Measurements from ENCODE around the gene TMX2. TPM values are rescaled to one million over a fixed set of nuclear protein-coding genes. Genes with fewer than 3 reads are reported as not detected.

Gene TMX2
- total and polyA plus RNA-seq, 12 donors: 47.0 to 210 (median 91.9) TPM

DNA sequence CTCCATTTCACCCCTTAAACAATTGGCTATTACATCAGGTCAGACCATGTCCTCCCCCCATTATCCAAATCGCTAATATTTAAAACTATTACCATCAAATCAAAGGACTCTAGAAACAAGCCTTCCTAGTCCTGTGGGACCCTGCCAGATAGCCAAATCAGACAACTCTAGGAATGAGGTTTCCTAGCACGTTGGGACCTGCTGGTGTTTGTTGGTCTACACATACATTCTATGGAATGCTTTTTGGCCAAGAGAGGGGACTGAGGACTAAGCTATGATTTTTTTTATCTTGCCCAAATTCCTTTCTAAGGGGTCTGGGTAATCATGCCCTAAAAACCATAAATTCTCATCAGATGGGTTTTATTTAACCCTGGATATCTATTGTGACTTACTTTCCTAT lies 14.8 kb downstream of the TMX2 start:
- Histone ChIP-seq H3K36me3 (replicated peaks in 1 of 2) (no peaks in the 10 kb centered on the region), H3K4me1 (replicated peaks in 1 of 2) (peaks cover 0 to 6% of the 10 kb centered on the region in 2 donors), H3K4me3 (no peak overlapping the region), H3K27me3 (no peaks in the 10 kb centered on the region), H3K9me3 (replicated peaks in 1 of 3) (no peaks in the 10 kb centered on the region), H3K27ac (no peak overlapping the region)
- WGBS, 4 donors: 79 to 86% (median 83%) methylated on average over 2 of the region's 2 CpGs
- intact Hi-C loops (cut with DNase I): no loop called here
- DNase-seq: no peak
- TF ChIP-seq, protein P1, sequence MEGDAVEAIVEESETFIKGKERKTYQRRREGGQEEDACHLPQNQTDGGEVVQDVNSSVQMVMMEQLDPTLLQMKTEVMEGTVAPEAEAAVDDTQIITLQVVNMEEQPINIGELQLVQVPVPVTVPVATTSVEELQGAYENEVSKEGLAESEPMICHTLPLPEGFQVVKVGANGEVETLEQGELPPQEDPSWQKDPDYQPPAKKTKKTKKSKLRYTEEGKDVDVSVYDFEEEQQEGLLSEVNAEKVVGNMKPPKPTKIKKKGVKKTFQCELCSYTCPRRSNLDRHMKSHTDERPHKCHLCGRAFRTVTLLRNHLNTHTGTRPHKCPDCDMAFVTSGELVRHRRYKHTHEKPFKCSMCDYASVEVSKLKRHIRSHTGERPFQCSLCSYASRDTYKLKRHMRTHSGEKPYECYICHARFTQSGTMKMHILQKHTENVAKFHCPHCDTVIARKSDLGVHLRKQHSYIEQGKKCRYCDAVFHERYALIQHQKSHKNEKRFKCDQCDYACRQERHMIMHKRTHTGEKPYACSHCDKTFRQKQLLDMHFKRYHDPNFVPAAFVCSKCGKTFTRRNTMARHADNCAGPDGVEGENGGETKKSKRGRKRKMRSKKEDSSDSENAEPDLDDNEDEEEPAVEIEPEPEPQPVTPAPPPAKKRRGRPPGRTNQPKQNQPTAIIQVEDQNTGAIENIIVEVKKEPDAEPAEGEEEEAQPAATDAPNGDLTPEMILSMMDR (IDR thresholded peaks at IDR 0.05): no peak
- TF ChIP-seq POLR2A (IDR thresholded peaks at IDR 0.05): no peak

DNA sequence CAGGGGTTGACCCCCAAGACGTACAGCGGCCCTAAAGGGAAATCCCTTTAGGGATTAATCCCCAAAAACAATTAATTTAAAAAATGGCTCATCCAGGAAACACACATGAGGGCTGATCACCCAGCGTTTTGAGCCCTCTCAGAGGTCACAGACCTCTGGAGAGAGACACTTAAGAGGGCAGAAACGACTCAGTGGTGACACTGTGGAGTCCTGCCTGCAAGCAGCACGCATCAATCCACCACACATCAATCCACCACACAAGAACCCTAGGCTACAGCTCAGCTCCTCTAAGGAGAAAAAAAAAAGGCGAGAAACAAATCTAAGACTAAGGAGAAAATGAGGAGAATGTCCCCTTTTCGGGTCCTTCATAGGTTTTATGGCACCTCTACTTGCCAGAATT lies 16.4 kb downstream of the TMX2 start:
- DNase-seq: no peak
- 69 to 78% (median 76%) methylated on average over 7 of the region's 7 CpGs for WGBS, 4 donors
- H3K36me3 ChIP-seq (replicated peaks in 1 of 2): no peaks in the 10 kb centered on the region
- intact Hi-C loops (cut with DNase I): no loop called here
- no peaks in the 10 kb centered on the region for H3K4me1 ChIP-seq (replicated peaks in 1 of 2)
- no peak overlapping the region for H3K4me3 ChIP-seq
- no peak overlapping the region for H3K27ac ChIP-seq
- H3K27me3 ChIP-seq: no peaks in the 10 kb centered on the region
- H3K9me3 ChIP-seq (replicated peaks in 1 of 3): no peaks in the 10 kb centered on the region
- TF ChIP-seq, protein P1 (IDR thresholded peaks at IDR 0.05): no peak
- no peak for TF ChIP-seq POLR2A (IDR thresholded peaks at IDR 0.05)

DNA sequence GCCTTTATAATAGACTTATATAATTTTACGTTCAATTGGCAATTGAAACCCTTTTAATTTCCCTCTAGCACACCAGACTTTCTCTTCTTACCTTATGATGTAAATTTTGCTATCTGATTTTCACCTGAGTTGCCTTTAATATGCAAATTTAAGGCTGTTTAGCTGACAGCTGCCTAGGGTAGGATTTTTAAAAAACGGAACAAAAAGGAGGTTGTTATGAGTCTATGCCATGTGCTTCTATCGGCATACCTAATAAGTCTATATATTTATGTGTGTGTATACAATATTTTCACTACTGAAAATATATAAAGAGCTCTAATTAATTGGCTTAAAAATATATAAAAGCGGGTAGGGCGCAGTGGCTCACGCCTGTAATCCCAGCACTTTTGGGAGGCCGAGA lies 17.1 kb downstream of the TMX2 start:
- intact Hi-C loops (cut with DNase I): no loop called here
- no peaks in the 10 kb centered on the region for H3K9me3 ChIP-seq (replicated peaks in 1 of 3)
- H3K4me3 ChIP-seq: no peak overlapping the region
- no peaks in the 10 kb centered on the region for H3K4me1 ChIP-seq (replicated peaks in 1 of 2)
- no peaks in the 10 kb centered on the region for H3K27me3 ChIP-seq
- no peak overlapping the region for H3K27ac ChIP-seq
- TF ChIP-seq POLR2A (IDR thresholded peaks at IDR 0.05): no peak
- TF ChIP-seq, protein P1 (IDR thresholded peaks at IDR 0.05): no peak
- no peaks in the 10 kb centered on the region for H3K36me3 ChIP-seq (replicated peaks in 1 of 2)
- no peak for DNase-seq
- WGBS, 4 donors: 93 to 97% (median 94%) methylated on average over 7 of the region's 7 CpGs

DNA sequence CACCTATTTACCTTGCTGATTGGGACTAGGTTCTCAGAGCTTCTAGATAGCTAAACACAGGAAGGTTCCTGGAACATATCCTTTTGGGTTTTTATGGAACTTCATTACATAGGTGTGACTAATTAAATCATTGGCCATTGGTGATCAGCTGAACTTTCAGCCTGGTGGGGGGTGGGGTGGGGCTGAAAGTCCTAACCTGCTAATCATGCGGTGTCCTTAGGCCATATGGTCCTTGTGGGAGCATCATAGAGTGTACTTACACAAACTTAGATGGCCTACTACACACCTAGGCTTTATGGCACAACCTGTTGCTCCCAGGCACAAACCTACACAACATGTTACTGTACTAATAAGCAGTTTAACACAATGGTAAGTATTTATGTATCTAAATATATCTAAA lies 20.3 kb downstream of the TMX2 start:
- Histone ChIP-seq H3K27me3 (no peaks in the 10 kb centered on the region), H3K9me3 (replicated peaks in 1 of 3) (no peaks in the 10 kb centered on the region), H3K36me3 (replicated peaks in 1 of 2) (peaks cover 0 to 2% of the 10 kb centered on the region in 2 donors), H3K27ac (no peak overlapping the region), H3K4me1 (replicated peaks in 1 of 2) (no peaks in the 10 kb centered on the region), H3K4me3 (no peak overlapping the region)
- TF ChIP-seq, protein P1 (IDR thresholded peaks at IDR 0.05): no peak
- no peak for TF ChIP-seq POLR2A (IDR thresholded peaks at IDR 0.05)
- no peak for DNase-seq
- 96 to 100% (median 99%) methylated on average over 1 of the region's 1 CpG for WGBS, 4 donors
- intact Hi-C loops (cut with DNase I): no loop called here

All from adrenal gland (tissue), 12 donors.